Fibroblast of lung (primary cell): ENCODE data around the gene FAM20C. TPM values are rescaled to one million over a fixed set of nuclear protein-coding genes. Genes with fewer than 3 reads are reported as not detected.

ENCODE experiments used
- DNase-seq, 2 donors: peaks; one replicate each; pipeline versions ENCODE4 v3.0.0 to v3.0.0-alpha.2; 2010; ENCODE audit warnings: low read depth in 2 of 2
- H2AFZ ChIP-seq: 2 replicates; pipeline ENCODE4 v1.5.1; 2012; ENCODE audit warnings: low read length, control low read depth, inconsistent platforms
- H3K27ac ChIP-seq: 2 replicates; pipeline ENCODE4 v1.5.1; 2011; ENCODE audit warnings: low read length, control low read depth; ENCODE audit not compliant: insufficient read depth
- H3K27me3 ChIP-seq: 2 replicates; pipeline ENCODE4 v1.5.1; 2011; ENCODE audit warnings: mild to moderate bottlenecking, low read length; ENCODE audit not compliant: control insufficient read depth, insufficient read depth
- H3K36me3 ChIP-seq: 2 replicates; pipeline ENCODE4 v1.5.1; 2011; ENCODE audit warnings: low read length; ENCODE audit not compliant: control insufficient read depth, insufficient read depth
- H3K4me1 ChIP-seq: 2 replicates; pipeline ENCODE4 v1.5.1; 2011; ENCODE audit warnings: low read length; ENCODE audit not compliant: control insufficient read depth, insufficient read depth; ENCODE audit errors: extremely low read depth
- H3K4me2 ChIP-seq: 2 replicates; pipeline ENCODE4 v1.5.1; 2011; ENCODE audit warnings: low read length, control low read depth; ENCODE audit not compliant: insufficient read depth; ENCODE audit errors: extremely low read depth
- H3K4me3 ChIP-seq, 4 experiments: fragments of 200-600 bp in 1 of 4; sonication (generic) in 1 of 4; replicated peaks in 1 of 4; 2 replicates each; pipeline ENCODE4 v1.5.1; 2011 to 2016; ENCODE audit warnings: low read length in 4 of 4, low read depth in 3 of 4, mild to moderate bottlenecking in 3 of 4, control low read depth in 2 of 4, inconsistent platforms in 1 of 4, mixed read lengths in 1 of 4; ENCODE audit not compliant: insufficient read depth in 1 of 4; ENCODE audit errors: control extremely low read depth in 1 of 4
- H3K79me2 ChIP-seq: 2 replicates; pipeline ENCODE4 v1.5.1; 2012; ENCODE audit warnings: mild to moderate bottlenecking, low read length, inconsistent platforms; ENCODE audit not compliant: control insufficient read depth, insufficient read depth
- H3K9ac ChIP-seq: 2 replicates; pipeline ENCODE4 v1.5.1; 2011; ENCODE audit warnings: mild to moderate bottlenecking, low read length, control low read depth; ENCODE audit not compliant: insufficient read depth
- H3K9me3 ChIP-seq: 2 replicates; pipeline ENCODE4 v1.5.1; 2012; ENCODE audit warnings: low read depth, low read length; ENCODE audit not compliant: control insufficient read depth, insufficient read depth
- H4K20me1 ChIP-seq: 2 replicates; pipeline ENCODE4 v1.5.1; 2011; ENCODE audit warnings: low read length; ENCODE audit not compliant: control insufficient read depth, insufficient read depth; ENCODE audit errors: extremely low read depth
- EZH2 ChIP-seq: IDR thresholded peaks from 2 replicates; pipeline ENCODE4 v1.5.1; 2012; ENCODE audit warnings: low read length, control low read depth, mild to moderate bottlenecking; ENCODE audit errors: missing control alignments
- polyA plus RNA-seq, 2 donors: library from polyadenylated mRNA; depleted of rRNA in 1 of 2; stranded (reverse) in 1 of 2; unstranded in 1 of 2; fragments of >200 nt; gene quantifications; 2 replicates each; pipeline ENCODE4 v1.2.1, GENCODE V29; 2011 to 2012; ENCODE audit warnings: missing spikeins in 1 of 2
- total RNA-seq: library from RNA; depleted of rRNA; stranded (reverse); fragments of >200 nt; gene quantifications from 2 replicates; pipeline ENCODE4 v1.2.1, GENCODE V29; 2014
- TF ChIP-seq, protein P1 (sequence below), 2 donors: IDR thresholded peaks in 1 of 2; conservative IDR thresholded peaks in 1 of 2; 1 replicate in 1 of 2; 2 replicates in 1 of 2; pipeline ENCODE4 v1.5.1; 2011 to 2012; ENCODE audit warnings: low read length in 2 of 2, control low read depth in 1 of 2, inconsistent platforms in 1 of 2, low read depth in 1 of 2, mild to moderate bottlenecking in 1 of 2

Gene FAM20C
- total and polyA plus RNA-seq, 2 donors (not counting 1 experiment from before 2014, with no cell fraction given), result 31.8 to 70.7 TPM

DNA sequence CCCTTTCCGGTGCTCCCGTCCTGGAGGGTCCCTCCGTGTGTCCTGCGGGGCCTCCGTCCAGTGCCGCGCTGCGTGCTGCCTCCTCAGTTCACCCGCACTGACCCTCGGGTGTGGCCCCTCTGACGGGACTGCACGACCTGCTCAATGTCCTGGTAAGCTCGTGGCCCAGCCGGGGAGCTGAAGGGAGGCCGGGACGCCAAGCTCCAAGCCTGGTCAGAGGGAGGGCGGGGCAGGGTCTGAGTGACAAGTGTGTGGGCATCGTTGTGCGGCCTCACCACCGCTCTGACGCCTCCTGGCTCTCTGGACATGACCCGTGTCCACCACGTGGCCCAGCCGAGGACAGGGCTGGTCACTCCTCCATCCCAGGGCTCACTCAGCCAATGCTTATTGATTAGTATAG, 25.9 kb downstream of the FAM20C start:
- no peak overlapping the region for H3K27ac ChIP-seq
- no peaks in the 10 kb centered on the region for H4K20me1 ChIP-seq
- no peak overlapping the region for H3K9ac ChIP-seq
- H3K4me3 ChIP-seq, result no peak overlapping the region
- H3K36me3 ChIP-seq, result peaks cover 21% of the 10 kb centered on the region
- peaks cover 5% of the 10 kb centered on the region for H3K4me1 ChIP-seq
- peaks cover 25% of the 10 kb centered on the region for H3K79me2 ChIP-seq
- no peaks in the 10 kb centered on the region for H3K9me3 ChIP-seq
- no peak overlapping the region for H2AFZ ChIP-seq
- H3K4me2 ChIP-seq, result no peak overlapping the region
- no peaks in the 10 kb centered on the region for H3K27me3 ChIP-seq
- DNase-seq, result no peak
- TF ChIP-seq, protein P1, sequence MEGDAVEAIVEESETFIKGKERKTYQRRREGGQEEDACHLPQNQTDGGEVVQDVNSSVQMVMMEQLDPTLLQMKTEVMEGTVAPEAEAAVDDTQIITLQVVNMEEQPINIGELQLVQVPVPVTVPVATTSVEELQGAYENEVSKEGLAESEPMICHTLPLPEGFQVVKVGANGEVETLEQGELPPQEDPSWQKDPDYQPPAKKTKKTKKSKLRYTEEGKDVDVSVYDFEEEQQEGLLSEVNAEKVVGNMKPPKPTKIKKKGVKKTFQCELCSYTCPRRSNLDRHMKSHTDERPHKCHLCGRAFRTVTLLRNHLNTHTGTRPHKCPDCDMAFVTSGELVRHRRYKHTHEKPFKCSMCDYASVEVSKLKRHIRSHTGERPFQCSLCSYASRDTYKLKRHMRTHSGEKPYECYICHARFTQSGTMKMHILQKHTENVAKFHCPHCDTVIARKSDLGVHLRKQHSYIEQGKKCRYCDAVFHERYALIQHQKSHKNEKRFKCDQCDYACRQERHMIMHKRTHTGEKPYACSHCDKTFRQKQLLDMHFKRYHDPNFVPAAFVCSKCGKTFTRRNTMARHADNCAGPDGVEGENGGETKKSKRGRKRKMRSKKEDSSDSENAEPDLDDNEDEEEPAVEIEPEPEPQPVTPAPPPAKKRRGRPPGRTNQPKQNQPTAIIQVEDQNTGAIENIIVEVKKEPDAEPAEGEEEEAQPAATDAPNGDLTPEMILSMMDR (conservative IDR thresholded peaks at IDR 0.05 in 1 of 2, IDR thresholded peaks at IDR 0.05 in 1 of 2; ENCODE audit: low read depth in 1 of 2, low read length in 2 of 2), result no peak
- no peak for TF ChIP-seq EZH2

DNA sequence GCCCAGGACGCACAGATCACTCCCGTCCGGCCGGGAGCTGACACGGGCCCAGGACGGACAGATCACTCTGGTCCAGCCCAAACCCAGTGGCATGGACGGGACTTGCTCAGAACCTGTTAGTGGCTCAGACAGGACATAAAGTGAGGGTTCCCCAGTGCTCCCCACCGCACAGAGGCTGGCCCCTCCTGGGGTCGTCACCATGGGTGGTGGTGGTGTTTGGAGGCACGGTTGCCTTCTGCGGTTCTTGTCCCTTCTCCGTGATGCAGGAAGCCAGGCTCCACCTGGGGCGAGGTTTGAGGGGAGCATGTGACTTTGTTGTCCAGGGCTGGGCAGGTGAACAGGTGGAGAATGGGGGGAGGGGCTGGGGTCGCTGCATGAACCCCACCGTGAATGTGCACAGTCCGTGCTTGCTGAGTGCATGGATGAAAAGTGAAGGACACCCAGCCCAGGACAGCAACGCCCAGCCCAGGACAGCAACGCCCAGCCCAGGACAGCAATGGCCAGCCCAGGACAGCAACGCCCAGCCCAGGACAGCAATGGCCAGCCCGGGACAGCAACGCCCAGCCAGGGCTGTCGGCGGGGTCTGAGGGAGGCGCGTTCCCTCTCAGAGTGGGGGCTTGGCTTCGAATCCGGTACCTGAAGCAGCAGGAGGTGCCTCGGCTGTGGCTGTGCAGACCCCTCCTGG, 26.7 kb downstream of the FAM20C start:
- Histone ChIP-seq H3K27ac (no peak overlapping the region), H3K9ac (no peak overlapping the region), H3K9me3 (no peaks in the 10 kb centered on the region), H3K4me2 (no peak overlapping the region), H2AFZ (no peak overlapping the region), H3K79me2 (peaks cover 20% of the 10 kb centered on the region), H3K36me3 (peaks cover 20% of the 10 kb centered on the region), H3K4me1 (peaks cover 5% of the 10 kb centered on the region), H3K27me3 (no peaks in the 10 kb centered on the region), H4K20me1 (no peaks in the 10 kb centered on the region), H3K4me3 (no peak overlapping the region)
- no peak for DNase-seq
- no peak for TF ChIP-seq EZH2
- TF ChIP-seq, protein P1 (conservative IDR thresholded peaks at IDR 0.05 in 1 of 2, IDR thresholded peaks at IDR 0.05 in 1 of 2; ENCODE audit: low read depth in 1 of 2, low read length in 2 of 2), result no peak

- H3K27ac ChIP-seq, result no peak overlapping the region
- no peak for DNase-seq
- TF ChIP-seq EZH2, result no peak
- TF ChIP-seq, protein P1 (conservative IDR thresholded peaks at IDR 0.05 in 1 of 2, IDR thresholded peaks at IDR 0.05 in 1 of 2; ENCODE audit: low read depth in 1 of 2, low read length in 2 of 2), result no peak
- H3K9me3 ChIP-seq, result no peaks in the 10 kb centered on the region
- no peak overlapping the region for H2AFZ ChIP-seq
- peaks cover 15% of the 10 kb centered on the region for H3K79me2 ChIP-seq
- no peak overlapping the region for H3K9ac ChIP-seq
- H3K4me3 ChIP-seq, result no peak overlapping the region
- H3K27me3 ChIP-seq, result no peaks in the 10 kb centered on the region
- H3K4me1 ChIP-seq, result peaks cover 1% of the 10 kb centered on the region
- peaks cover 20% of the 10 kb centered on the region for H3K36me3 ChIP-seq
- no peaks in the 10 kb centered on the region for H4K20me1 ChIP-seq
- H3K4me2 ChIP-seq, result no peak overlapping the region
These were observed 27.3 kb downstream of the FAM20C start for GRCh38 chr7:219581-220150.
